ENCODE results near the gene CDC14A.

- TF ChIP-seq CTCF (IDR thresholded peaks at IDR 0.05) (no peak), POLR2A (IDR thresholded peaks at IDR 0.05) (no peak)
Measured at GRCh38 chr1:100443811-100444571, 91.7 kb downstream of the CDC14A start.

All from uterus (tissue), 2 donors.